Activated T-helper 9 cell treated with anti-CD3 and anti-CD28 coated beads, Interleukin-2, amount 50 U/mL, for 16 hours (primary cell): ENCODE results near the gene ALKAL2.

Experiments
- DNase-seq: peaks from one replicate; pipeline ENCODE4 v3.0.0-alpha.2; 2020; ENCODE audit warnings: low read depth

ALKAL2 gene

DNA sequence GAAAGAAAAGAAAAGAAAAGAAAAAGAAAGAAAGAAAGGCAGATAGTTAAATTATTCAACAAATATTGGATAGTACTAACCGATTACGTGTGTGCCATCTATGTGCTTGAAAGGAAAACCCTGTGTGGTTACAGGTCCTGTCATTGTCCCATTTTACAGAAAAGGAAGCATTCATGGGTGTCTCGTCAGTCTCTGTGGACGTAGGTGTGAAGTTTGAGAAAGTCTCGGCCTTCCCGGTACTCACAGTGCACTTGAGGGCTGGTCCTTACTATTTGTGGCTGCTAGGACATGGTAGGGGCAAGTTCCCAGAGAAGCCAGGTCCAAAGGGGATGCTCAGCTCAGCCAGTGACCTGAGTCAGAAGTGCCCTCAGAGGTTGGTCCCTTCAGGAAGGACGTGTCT lies 43.3 kb downstream of the ALKAL2 start:
- no peak for DNase-seq

- no peak for DNase-seq
Observed at GRCh38 chr2:238869-239268, 49.0 kb downstream of the ALKAL2 start.

- no peak for DNase-seq
Observed at GRCh38 chr2:238431-238830, 49.5 kb downstream of the ALKAL2 start.

GRCh38 chr2:237878-238277 lies 50.0 kb downstream of the ALKAL2 start:
- no peak for DNase-seq

DNA sequence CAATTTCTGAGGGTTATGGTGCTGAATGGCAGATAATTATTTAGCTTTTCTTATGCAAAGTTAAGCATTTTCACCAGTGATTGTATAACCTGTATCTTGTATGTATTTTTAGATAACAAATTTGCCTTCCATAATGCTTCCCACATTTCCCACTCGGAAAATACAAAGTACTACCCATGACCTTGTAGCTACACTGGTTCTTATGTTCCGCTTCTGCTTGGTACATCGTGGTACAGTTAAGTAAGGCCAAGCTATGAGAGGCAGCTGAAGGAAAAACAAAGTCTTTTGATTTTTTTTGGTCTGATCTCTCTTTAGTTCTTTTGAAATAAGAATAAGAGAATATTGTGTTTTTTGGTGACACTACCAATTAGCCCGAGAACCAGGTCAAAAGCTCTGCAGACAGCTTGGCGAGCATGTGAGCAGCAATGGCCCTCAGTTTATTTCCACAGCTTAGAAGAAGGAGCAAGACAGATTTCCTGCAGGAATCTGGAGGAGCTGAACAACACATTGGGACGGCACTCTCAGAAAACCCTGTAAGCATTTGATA lies 50.8 kb downstream of the ALKAL2 start:
- no peak for DNase-seq

GRCh38 chr2:234421-234820 lies 53.5 kb downstream of the ALKAL2 start:
- no peak for DNase-seq

DNA sequence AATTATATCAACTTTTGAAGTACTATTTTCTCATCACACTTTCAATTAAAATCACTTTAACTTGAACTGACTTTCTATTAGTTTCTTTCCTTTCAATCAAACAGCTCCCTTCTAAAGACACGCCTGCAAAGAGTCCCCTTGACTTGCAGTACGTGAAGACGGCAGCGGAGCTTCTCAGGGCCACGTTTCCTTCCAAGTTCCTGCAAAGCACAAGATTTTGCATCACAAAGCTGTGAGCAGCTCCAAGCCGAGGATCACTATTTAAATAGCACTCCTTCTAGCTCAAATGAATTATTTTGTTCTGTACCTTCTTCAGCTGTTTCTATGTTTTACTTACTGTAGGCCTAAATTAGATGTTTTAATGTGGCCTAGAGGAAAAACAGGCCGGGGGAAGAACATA lies 54.9 kb downstream of the ALKAL2 start:
- DNase-seq: no peak

- no peak for DNase-seq
Observed at GRCh38 chr2:231521-232185, 56.2 kb downstream of the ALKAL2 start.
